Muscle of arm (tissue), 12 donors: ENCODE measurements around the gene SLC35E2B. TPM values are rescaled to one million over a fixed set of nuclear protein-coding genes. Genes with fewer than 3 reads are reported as not detected.
"Not testable (repeated sequence)": the region's sequence is repeated elsewhere in the genome, so short reads cannot be mapped to it uniquely, and the experiment has no call there.

Source experiments
- DNase-seq: peaks from one replicate; pipeline ENCODE4 v3.0.0-alpha.2; 2013
- polyA plus RNA-seq, 12 donors: library from polyadenylated mRNA; unstranded; fragments of 120-200 nt; gene quantifications; one replicate each; pipeline ENCODE4 v1.2.1, GENCODE V29; 2013; ENCODE audit not compliant: insufficient read length in 12 of 12

Gene SLC35E2B
- polyA plus RNA-seq, 12 donors: 31.9 to 69.2 (median 40.9) TPM; not detected in 1

GRCh38 chr1:1646326-1646725 lies 46.3 kb downstream of the SLC35E2B start:
- DNase-seq: not testable (repeated sequence)

GRCh38 chr1:1640711-1641461 lies 51.7 kb downstream of the SLC35E2B start:
- not testable (repeated sequence) for DNase-seq

- DNase-seq: not testable (repeated sequence)
These were observed 52.5 kb downstream of the SLC35E2B start for GRCh38 chr1:1640081-1640480.

GRCh38 chr1:1639368-1639767 lies 53.2 kb downstream of the SLC35E2B start:
- not testable (repeated sequence) for DNase-seq

GRCh38 chr1:1638528-1638927 lies 54.1 kb downstream of the SLC35E2B start:
- DNase-seq: not testable (repeated sequence)

- DNase-seq: not testable (repeated sequence)
These were observed 55.1 kb downstream of the SLC35E2B start for GRCh38 chr1:1637479-1637875.

GRCh38 chr1:1636621-1637478 lies 55.7 kb downstream of the SLC35E2B start:
- DNase-seq: not testable (repeated sequence)

GRCh38 chr1:1634613-1635012 lies 58.0 kb downstream of the SLC35E2B start:
- not testable (repeated sequence) for DNase-seq

- not testable (repeated sequence) for DNase-seq
These were observed 59.2 kb downstream of the SLC35E2B start for GRCh38 chr1:1633409-1633808.

- DNase-seq: no peak
These were observed 60.7 kb downstream of the SLC35E2B start, which contains the start of gene MMP23B for GRCh38 chr1:1631782-1632420. TSS of gene MMP23B (plus strand) at chr1:1632173. CDS start at chr1:1632219, 46 bp downstream.

GRCh38 chr1:1630965-1631781 lies 61.4 kb downstream of the SLC35E2B start:
- DNase-seq: peak; percentile 89

- peak; percentile 92 for DNase-seq
These were observed 62.2 kb downstream of the SLC35E2B start for GRCh38 chr1:1630191-1630964.

- no peak for DNase-seq
These were observed 63.0 kb downstream of the SLC35E2B start for GRCh38 chr1:1629430-1630190.

- no peak for DNase-seq
These were observed 63.7 kb downstream of the SLC35E2B start for GRCh38 chr1:1628754-1629429.

- DNase-seq: no peak
These were observed 64.5 kb downstream of the SLC35E2B start for GRCh38 chr1:1627829-1628753.

GRCh38 chr1:1627261-1627828 lies 65.2 kb downstream of the SLC35E2B start:
- DNase-seq: no peak
